Spleen (tissue), 11 donors: ENCODE measurements around the gene THBS1. TPM values are rescaled to one million over a fixed set of nuclear protein-coding genes. Genes with fewer than 3 reads are reported as not detected.

ENCODE experiments used
- DNase-seq: peaks from one replicate; pipeline ENCODE4 v3.0.0-alpha.2; 2020
- H3K27ac ChIP-seq, 8 donors: fragments of 200-600 bp; sonication (generic) in 7 of 8; 1 replicate in 4 of 8; 2 replicates in 4 of 8; pipeline versions ENCODE4 v1.5.0 to v1.8.0; 2016 to 2021; ENCODE audit warnings: inconsistent platforms in 4 of 8, mild to moderate bottlenecking in 4 of 8, moderate library complexity in 1 of 8
- H3K27me3 ChIP-seq, 7 donors: fragments of 200-600 bp; sonication (generic) in 6 of 7; replicated peaks in 1 of 7; 1 replicate in 4 of 7; 2 replicates in 3 of 7; pipeline versions ENCODE4 v1.5.0 to v1.8.0; 2016 to 2021; ENCODE audit warnings: inconsistent platforms in 3 of 7, mild to moderate bottlenecking in 1 of 7
- H3K36me3 ChIP-seq, 6 donors: fragments of 200-600 bp; sonication (generic) in 5 of 6; 1 replicate in 4 of 6; 2 replicates in 2 of 6; pipeline versions ENCODE4 v1.5.0 to v1.8.0; 2016 to 2021; ENCODE audit warnings: inconsistent platforms in 2 of 6
- H3K4me1 ChIP-seq, 6 donors: fragments of 200-600 bp; sonication (generic) in 5 of 6; 1 replicate in 3 of 6; 2 replicates in 3 of 6; pipeline versions ENCODE4 v1.5.0 to v1.8.0; 2016 to 2021; ENCODE audit warnings: inconsistent platforms in 3 of 6
- H3K4me3 ChIP-seq, 8 donors: fragments of 200-600 bp; sonication (generic) in 7 of 8; 1 replicate in 4 of 8; 2 replicates in 4 of 8; pipeline versions ENCODE4 v1.5.0 to v1.8.0; 2016 to 2021; ENCODE audit warnings: inconsistent platforms in 4 of 8, mild to moderate bottlenecking in 4 of 8, moderate library complexity in 2 of 8
- H3K9me3 ChIP-seq, 8 donors: fragments of 200-600 bp; sonication (generic) in 7 of 8; 1 replicate in 4 of 8; 2 replicates in 4 of 8; pipeline versions ENCODE4 v1.5.0 to v1.8.0; 2016 to 2021; ENCODE audit warnings: inconsistent platforms in 4 of 8
- CTCF ChIP-seq, 11 experiments: fragments of 200-600 bp in 7 of 11; fragments of 450-650 bp in 4 of 11; sonication (generic) in 4 of 11; IDR thresholded peaks in 8 of 11; conservative IDR thresholded peaks in 3 of 11; 1 replicate in 7 of 11; 2 replicates in 4 of 11; pipeline versions ENCODE4 v1.4.0 to v1.8.0; 2016 to 2021; ENCODE audit warnings: antibody characterized with exemption in 11 of 11, inconsistent platforms in 4 of 11, mild to moderate bottlenecking in 1 of 11
- POLR2A ChIP-seq, 3 donors: fragments of 450-650 bp; IDR thresholded peaks; one replicate each; pipeline ENCODE4 v1.5.1; 2017; ENCODE audit warnings: antibody characterized with exemption in 3 of 3, mild to moderate bottlenecking in 1 of 3
- POLR2AphosphoS5 ChIP-seq, 3 donors: sonication (generic); formaldehyde crosslinking; IDR thresholded peaks; one replicate each; pipeline ENCODE4 v1.5.1; 2017; ENCODE audit warnings: antibody characterized with exemption in 3 of 3
- WGBS, 5 donors: extraction: QIAGEN DNeasy Blood & Tissue Kit in 3 of 5; methylation state at CpG; one replicate each; pipeline versions ENCODE4 v1.1.5 to v1.1.7; 2013 to 2018; 5-methylcytosine and 5-hydroxymethylcytosine counted together
- intact Hi-C: fragments of 100-400 bp; cut with DNase I; formaldehyde crosslinking; loops from one replicate; pipeline ENCODE4 v1.15.0; 2023; ENCODE audit warnings: low total_unique reads
- polyA plus RNA-seq, 3 donors: library from polyadenylated mRNA; stranded (reverse); fragments of 200-250 nt; gene quantifications; one replicate each; pipeline ENCODE4 v1.2.1, GENCODE V29; 2013
- total RNA-seq, 7 donors: library from RNA; depleted of rRNA in 3 of 7; stranded (reverse); fragments of >200 nt in 3 of 7; fragmentation: NEBNext Ultra II Directional in 4 of 7; extraction: Animal tissue kit (Norgen Biotek cat#: 25700) in 4 of 7; gene quantifications; one replicate each; pipeline versions ENCODE4 v1.1.0 to v1.2.1, GENCODE V29; 2016 to 2021
- donor health status: healthy with polysubstance abuse.
- donor health status: DM: no; HTN: no; CAD: no; lungs with moderate emphysema.
- donor health status: DM: no; HTN: no; CAD: no.
- donor health status: Bipolar disorder and iron deficiency.
- donor health status: healthy.
- donor health status: DM: no; HTN: no; CAD: no.
- donor health status: DM: yes; HTN: yes; CAD: no.

Gene THBS1
- total and polyA plus RNA-seq, 10 donors, result 8.4 to 1,022 (median 271) TPM

GRCh38 chr15:39546842-39547241, 34.0 kb upstream of the THBS1 start:
- TF ChIP-seq POLR2A (IDR thresholded peaks at IDR 0.05), result no peak
- WGBS, 5 donors, result 73 to 98% (median 93%) methylated on average over 1 of the region's 1 CpG
- intact Hi-C loops, result no loop called here

GRCh38 chr15:39548561-39548960, 32.3 kb upstream of the THBS1 start:
- no peak overlapping the region for H3K27ac ChIP-seq

More at GRCh38 chr15:39546842-39547241, 34.0 kb upstream of the THBS1 start:
- Histone ChIP-seq H3K4me3 (no peak overlapping the region), H3K9me3 (peaks cover 0 to 22% (median 13%) of the 10 kb centered on the region in 8 donors), H3K36me3 (no peaks in the 10 kb centered on the region), H3K4me1 (no peaks in the 10 kb centered on the region), H3K27me3 (no peaks in the 10 kb centered on the region), H3K27ac (no peak overlapping the region)
- no peak for DNase-seq

GRCh38 chr15:39549912-39550311, 31.0 kb upstream of the THBS1 start:
- no peaks in the 10 kb centered on the region for H3K27me3 ChIP-seq
- no peaks in the 10 kb centered on the region for H3K36me3 ChIP-seq
- no peak overlapping the region for H3K4me3 ChIP-seq
- 75 to 88% (median 84%) methylated on average over 4 of the region's 4 CpGs for WGBS, 5 donors
- H3K27ac ChIP-seq, result no peak overlapping the region
- no peak for DNase-seq
- H3K9me3 ChIP-seq, result peaks cover 0 to 14% (median 9%) of the 10 kb centered on the region in 8 donors
- H3K4me1 ChIP-seq, result no peaks in the 10 kb centered on the region
- no peak for TF ChIP-seq CTCF (IDR thresholded peaks at IDR 0.05 in 8 of 11, conservative IDR thresholded peaks at IDR 0.05 in 3 of 11)
- TF ChIP-seq POLR2AphosphoS5 (IDR thresholded peaks at IDR 0.05), result no peak
- no peak for TF ChIP-seq POLR2A (IDR thresholded peaks at IDR 0.05)
- intact Hi-C loops, result no loop called here

More at GRCh38 chr15:39548561-39548960, 32.3 kb upstream of the THBS1 start:
- no peak for DNase-seq
- Histone ChIP-seq H3K4me1 (no peaks in the 10 kb centered on the region), H3K27me3 (no peaks in the 10 kb centered on the region), H3K9me3 (peaks cover 0 to 22% (median 13%) of the 10 kb centered on the region in 8 donors), H3K36me3 (no peaks in the 10 kb centered on the region), H3K4me3 (no peak overlapping the region)
- TF ChIP-seq POLR2A (IDR thresholded peaks at IDR 0.05) (no peak), CTCF (IDR thresholded peaks at IDR 0.05 in 8 of 11, conservative IDR thresholded peaks at IDR 0.05 in 3 of 11) (no peak), POLR2AphosphoS5 (IDR thresholded peaks at IDR 0.05) (no peak)
- intact Hi-C loops, result no loop called here
- 88 to 96% (median 94%) methylated on average over 4 of the region's 4 CpGs for WGBS, 5 donors

- Histone ChIP-seq H3K27me3 (no peaks in the 10 kb centered on the region), H3K36me3 (no peaks in the 10 kb centered on the region), H3K4me1 (no peaks in the 10 kb centered on the region), H3K4me3 (no peak overlapping the region), H3K27ac (no peak overlapping the region), H3K9me3 (no peaks in the 10 kb centered on the region)
- DNase-seq, result no peak
- TF ChIP-seq POLR2AphosphoS5 (IDR thresholded peaks at IDR 0.05) (no peak), POLR2A (IDR thresholded peaks at IDR 0.05) (no peak), CTCF (IDR thresholded peaks at IDR 0.05 in 8 of 11, conservative IDR thresholded peaks at IDR 0.05 in 3 of 11) (no peak)
- intact Hi-C loops, result no loop called here
- 80 to 92% (median 91%) methylated on average over 2 of the region's 2 CpGs for whole genome bisulfite sequencing, 5 donors
These were observed 29.4 kb upstream of the THBS1 start for GRCh38 chr15:39551476-39551875.

- H3K4me1 ChIP-seq, result no peaks in the 10 kb centered on the region
- H3K36me3 ChIP-seq, result no peaks in the 10 kb centered on the region
- 44 to 71% (median 53%) methylated on average over 2 of the region's 2 CpGs for WGBS, 5 donors
- DNase-seq, result no peak
- H3K27ac ChIP-seq, result no peak overlapping the region
- H3K27me3 ChIP-seq, result no peaks in the 10 kb centered on the region
- no peak overlapping the region for H3K4me3 ChIP-seq
- no peaks in the 10 kb centered on the region for H3K9me3 ChIP-seq
- no peak for TF ChIP-seq CTCF (IDR thresholded peaks at IDR 0.05 in 8 of 11, conservative IDR thresholded peaks at IDR 0.05 in 3 of 11)
- no peak for TF ChIP-seq POLR2A (IDR thresholded peaks at IDR 0.05)
- intact Hi-C loops, result no loop called here
These were observed 28.3 kb upstream of the THBS1 start for GRCh38 chr15:39552556-39552955.
